H1 (cell line): ENCODE results near the gene CLDN34. TPM values are rescaled to one million over a fixed set of nuclear protein-coding genes. Genes with fewer than 3 reads are reported as not detected.

Experiments
- CTCF ChIA-PET: fragments of 300-600 bp; sonication (Branson Sonifier 250); formaldehyde crosslinking; loops from one replicate; lab custom pipeline; 2021; ENCODE audit not compliant: partially characterized antibody; lab: Charles Lee
- POLR2A ChIA-PET: fragments of 300-600 bp; sonication (Branson Sonifier 250); formaldehyde crosslinking; loops from one replicate; lab custom pipeline; 2021; ENCODE audit warnings: inconsistent platforms; ENCODE audit not compliant: partially characterized antibody; lab: Charles Lee
- DNase-seq, 2 experiments: peaks; one replicate each; pipeline versions ENCODE4 v3.0.0 to v3.0.0-alpha.2; 2010 to 2022; ENCODE audit warnings: low spot score in 2 of 2, low read depth in 1 of 2, mixed read lengths in 1 of 2
- FAIRE-seq: peaks from 2 replicates; lab custom pipeline; 2011; peaks lifted over from hg19 to GRCh38; lab: Jason Lieb, UNC
- H2AFZ ChIP-seq: 2 replicates; pipeline ENCODE4 v1.8.1; 2012; ENCODE audit warnings: low read length, inconsistent platforms
- H2AK5ac ChIP-seq: 2 replicates; pipeline ENCODE4 v1.6.1; 2013; ENCODE audit warnings: low read depth, low read length
- H2BK120ac ChIP-seq: replicated peaks from 2 replicates; pipeline ENCODE3; 2013; ENCODE audit warnings: low read depth, low read length, inconsistent platforms
- H2BK12ac ChIP-seq: 2 replicates; pipeline ENCODE4 v1.6.1; 2013; ENCODE audit warnings: low read depth, low read length
- H2BK15ac ChIP-seq: 2 replicates; pipeline ENCODE4 v1.6.1; 2013; ENCODE audit warnings: low read length
- H2BK20ac ChIP-seq: 2 replicates; pipeline ENCODE4 v1.6.1; 2013; ENCODE audit warnings: low read length
- H2BK5ac ChIP-seq: 2 replicates; pipeline ENCODE4 v1.6.1; 2013; ENCODE audit warnings: low read depth, low read length
- H3K14ac ChIP-seq: 2 replicates; pipeline ENCODE4 v1.6.1; 2013; ENCODE audit warnings: inconsistent platforms; ENCODE audit not compliant: insufficient read length
- H3K18ac ChIP-seq: 2 replicates; pipeline ENCODE4 v1.6.1; 2013; ENCODE audit warnings: low read length; ENCODE audit errors: extremely low read depth
- H3K23ac ChIP-seq: 2 replicates; pipeline ENCODE4 v1.6.1; 2013; ENCODE audit warnings: inconsistent platforms; ENCODE audit not compliant: insufficient read length
- H3K23me2 ChIP-seq: 2 replicates; pipeline ENCODE4 v1.6.1; 2013; ENCODE audit warnings: low read depth, low read length
- H3K27ac ChIP-seq: 2 replicates; pipeline ENCODE4 v1.6.1; 2011; ENCODE audit warnings: low read depth, low read length, inconsistent platforms
- H3K27me3 ChIP-seq, 4 experiments: replicated peaks in 1 of 4; 1 replicate in 1 of 4; 2 replicates in 3 of 4; pipeline versions ENCODE4 v1.6.1 to v1.8.1; 2011 to 2013; ENCODE audit warnings: low read length in 3 of 4, mild to moderate bottlenecking in 3 of 4, inconsistent platforms in 2 of 4, mixed read lengths in 2 of 4, moderate library complexity in 1 of 4; ENCODE audit not compliant: control insufficient read depth in 3 of 4, insufficient read depth in 3 of 4; ENCODE audit errors: extremely low read depth in 1 of 4
- H3K36me3 ChIP-seq, 4 experiments: 2 replicates each; pipeline versions ENCODE4 v1.6.1 to v1.8.1; 2011 to 2013; ENCODE audit warnings: mild to moderate bottlenecking in 4 of 4, low read length in 3 of 4, moderate library complexity in 2 of 4, control low read depth in 1 of 4, inconsistent platforms in 1 of 4; ENCODE audit not compliant: insufficient read depth in 4 of 4, control insufficient read depth in 2 of 4
- H3K4ac ChIP-seq: replicated peaks from 2 replicates; pipeline ENCODE3; 2013; ENCODE audit warnings: low read length, low read depth, mixed read lengths, inconsistent platforms; ENCODE audit not compliant: insufficient read length
- H3K4me1 ChIP-seq, 4 experiments: replicated peaks in 1 of 4; 1 replicate in 1 of 4; 2 replicates in 3 of 4; pipeline versions ENCODE4 v1.6.1 to v1.8.1; 2011 to 2013; ENCODE audit warnings: low read length in 3 of 4, inconsistent platforms in 2 of 4, mixed read lengths in 1 of 4; ENCODE audit not compliant: insufficient read depth in 4 of 4, control insufficient read depth in 3 of 4
- H3K4me2 ChIP-seq, 2 experiments: 2 replicates each; pipeline versions ENCODE4 v1.6.1 to v1.8.1; 2011 to 2013; ENCODE audit warnings: low read depth in 2 of 2, low read length in 2 of 2, control low read depth in 1 of 2, inconsistent platforms in 1 of 2, mild to moderate bottlenecking in 1 of 2; ENCODE audit not compliant: insufficient read depth in 1 of 2
- H3K4me3 ChIP-seq, 4 experiments: fragments of 200-600, 300-600 bp in 1 of 4; sonication (generic), shearing (Covaris generic), sonication (Bioruptor Twin) in 1 of 4; 2 replicates each; pipeline versions ENCODE4 v1.5.1 to v1.8.1; 2011 to 2016; ENCODE audit warnings: low read length in 4 of 4, low read depth in 3 of 4, control low read depth in 2 of 4, inconsistent platforms in 2 of 4, mild to moderate bottlenecking in 2 of 4, mixed read lengths in 1 of 4, moderate library complexity in 1 of 4; ENCODE audit not compliant: insufficient read depth in 2 of 4; ENCODE audit errors: extremely low read depth in 1 of 4
- H3K56ac ChIP-seq: replicated peaks from 2 replicates; pipeline ENCODE3; 2013; ENCODE audit warnings: low read depth, mild to moderate bottlenecking, mixed read lengths, low read length, inconsistent platforms; ENCODE audit not compliant: insufficient read length
- H3K79me1 ChIP-seq: 2 replicates; pipeline ENCODE4 v1.6.1; 2013; ENCODE audit warnings: low read depth, low read length, control low read depth
- H3K79me2 ChIP-seq, 2 experiments: 2 replicates each; pipeline versions ENCODE4 v1.6.1 to v1.8.1; 2012 to 2013; ENCODE audit warnings: low read length in 2 of 2, mild to moderate bottlenecking in 2 of 2, inconsistent platforms in 1 of 2; ENCODE audit not compliant: insufficient read depth in 2 of 2, control insufficient read depth in 1 of 2
- H3K9ac ChIP-seq, 4 experiments: replicated peaks in 1 of 4; 1 replicate in 1 of 4; 2 replicates in 3 of 4; pipeline versions ENCODE4 v1.6.1 to v1.8.1; 2011 to 2013; ENCODE audit warnings: low read depth in 3 of 4, low read length in 3 of 4, control low read depth in 2 of 4, mild to moderate bottlenecking in 2 of 4, moderate library complexity in 2 of 4, inconsistent platforms in 1 of 4; ENCODE audit errors: extremely low read depth in 1 of 4
- H3K9me3 ChIP-seq, 2 experiments: 2 replicates each; pipeline versions ENCODE4 v1.6.1 to v1.8.1; 2012 to 2013; ENCODE audit warnings: mild to moderate bottlenecking in 2 of 2, moderate library complexity in 2 of 2, control low read depth in 1 of 2, inconsistent platforms in 1 of 2, low read depth in 1 of 2, low read length in 1 of 2, mixed read lengths in 1 of 2; ENCODE audit not compliant: insufficient read depth in 2 of 2
- H4K20me1 ChIP-seq, 2 experiments: replicated peaks in 1 of 2; 2 replicates each; pipeline versions ENCODE3 to v1.8.1; 2011 to 2013; ENCODE audit warnings: inconsistent platforms in 2 of 2, low read length in 2 of 2, mild to moderate bottlenecking in 1 of 2; ENCODE audit not compliant: insufficient read depth in 2 of 2, control insufficient read depth in 1 of 2
- H4K5ac ChIP-seq: 2 replicates; pipeline ENCODE4 v1.6.1; 2013; ENCODE audit warnings: low read length, low read depth, mixed read lengths, inconsistent platforms; ENCODE audit not compliant: insufficient read length
- H4K8ac ChIP-seq: 2 replicates; pipeline ENCODE4 v1.8.0; 2013; ENCODE audit warnings: mild to moderate bottlenecking, moderate library complexity, low read length, inconsistent platforms; ENCODE audit not compliant: insufficient read depth; ENCODE audit errors: extremely low read depth
- H4K91ac ChIP-seq: replicated peaks from 2 replicates; pipeline ENCODE3; 2013; ENCODE audit warnings: low read length, mixed read lengths, inconsistent platforms; ENCODE audit not compliant: insufficient read length
- CHD1 ChIP-seq: IDR thresholded peaks from 2 replicates; pipeline ENCODE4 v1.6.1; 2012; ENCODE audit warnings: low read depth, low read length, improper control_type of control experiment
- TEAD4 ChIP-seq: IDR thresholded peaks from 2 replicates; pipeline ENCODE4 v1.6.1; 2012; ENCODE audit warnings: low read depth, low read length, inconsistent platforms, mixed read lengths
- WGBS, 2 experiments: shearing (Covaris generic) in 1 of 2; methylation state at CpG; one replicate each; pipeline versions ENCODE4 v1.1.6 to v1.1.7; 2013 to 2015; ENCODE audit warnings: low lambda C conversion rate in 2 of 2, mixed read lengths in 2 of 2, inconsistent platforms in 1 of 2, low coverage in 1 of 2, missing lambda C conversion rate in 1 of 2; ENCODE audit not compliant: insufficient replicate concordance in 2 of 2, insufficient coverage in 1 of 2, insufficient read length in 1 of 2; ENCODE audit errors: extremely low coverage in 1 of 2, missing lambda C conversion rate in 1 of 2; 5-methylcytosine and 5-hydroxymethylcytosine counted together
- polyA plus RNA-seq, 7 experiments: library from polyadenylated mRNA; depleted of rRNA in 3 of 7; stranded (reverse) in 5 of 7; unstranded in 2 of 7; fragments of >200 nt in 5 of 7; fragments of 200-250 nt in 2 of 7; gene quantifications; 1 replicate in 5 of 7; 2 replicates in 1 of 7; 4 replicates in 1 of 7; pipeline versions ENCODE4 v1.2.1 to v1.2.3, GENCODE V29; 2011 to 2013; ENCODE audit warnings: missing spikeins in 2 of 7, mixed read lengths in 2 of 7
- total RNA-seq: library from RNA; stranded (reverse); fragmentation: NEBNext Ultra II Directional; extraction: Animal tissue kit (Norgen Biotek cat#: 25700); gene quantifications from 2 replicates; pipeline ENCODE4 v1.2.1, GENCODE V29; 2021

CLDN34 gene
- total and polyA plus RNA-seq, 2 of the 8 experiments (the other 6 are each of a cell fraction or from before 2014, with no cell fraction given) = 0.26 to 0.50 TPM

DNA sequence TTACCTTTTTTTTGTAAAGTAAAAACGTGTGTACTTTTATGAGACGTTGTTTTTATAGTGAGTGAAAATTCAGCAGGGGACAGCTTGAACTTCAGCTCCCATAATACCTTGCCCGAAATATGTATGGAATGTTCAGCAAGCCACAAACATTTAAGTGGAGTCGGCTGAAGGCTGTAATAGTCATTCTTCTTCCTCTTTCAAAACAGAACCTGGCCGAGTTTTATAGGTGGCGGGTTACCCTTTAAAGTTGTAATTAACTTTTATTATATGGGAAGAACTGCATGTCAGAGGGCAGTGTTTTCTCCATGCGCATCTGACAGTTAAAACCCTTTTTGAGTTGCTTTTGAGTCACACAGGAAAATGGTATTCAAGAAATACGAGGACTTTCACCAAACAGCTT, 50.7 kb downstream of the CLDN34 start:
- DNase-seq (no peak), FAIRE-seq (peak; percentile 42)
- H3K14ac ChIP-seq = no peak overlapping the region
- H3K23ac ChIP-seq = no peak overlapping the region
- no peaks in the 10 kb centered on the region for H3K9me3 ChIP-seq
- H4K8ac ChIP-seq = no peak overlapping the region
- no peak overlapping the region for H3K9ac ChIP-seq
- H3K36me3 ChIP-seq = no peaks in the 10 kb centered on the region
- H2BK15ac ChIP-seq = no peak overlapping the region
- no peak overlapping the region for H3K4ac ChIP-seq
- H3K27me3 ChIP-seq = no peaks in the 10 kb centered on the region
- H4K20me1 ChIP-seq = peaks cover 0 to 6% of the 10 kb centered on the region in 2 experiments
- H3K4me2 ChIP-seq = peak overlapping the region; percentile 8 to 45; a peak in 2 of 4 replicates
- ChIA-PET CTCF (interaction anchor here (0.9 to 1.7 kb wide), 2 partner anchors 102 to 145 kb away, joined by 3 to 8 read pairs; no protein-coding TSS in a partner anchor), POLR2A (interaction anchor here (2.9 kb wide), 1 partner anchor 23 kb away, joined by 12 read pairs; no protein-coding TSS in a partner anchor)
- WGBS, 2 experiments = 46% methylated on average over 8 of the region's 8 CpGs; no CpG with 5 or more reads in 1 of the 2 experiments
- H3K4me1 ChIP-seq = peaks cover 0 to 7% (median 2%) of the 10 kb centered on the region in 4 experiments; a peak in 4 of 7 replicates
- H3K4me3 ChIP-seq = peak overlapping the region in 1 of 4 experiments; percentile 68; a peak in 1 of 8 replicates
- no peak overlapping the region for H4K91ac ChIP-seq
- peaks cover 3% of the 10 kb centered on the region; the same call in 1 of the 2 replicates for H3K23me2 ChIP-seq
- no peak overlapping the region for H2BK5ac ChIP-seq
- no peak overlapping the region for H2BK120ac ChIP-seq
- H2AFZ ChIP-seq = no peak overlapping the region
- H4K5ac ChIP-seq = no peak overlapping the region
- no peak overlapping the region for H2AK5ac ChIP-seq
- peaks cover 0 to 59% of the 10 kb centered on the region in 2 experiments; a peak in 2 of 4 replicates for H3K79me2 ChIP-seq
- H3K79me1 ChIP-seq = 0 out of 2 replicates have a peak, but pooled peaks cover 3% of the 10 kb centered on the region
- TF ChIP-seq CHD1 = no peak
- peak; percentile 80 for TF ChIP-seq TEAD4
- H3K56ac ChIP-seq = no peak overlapping the region
- no peak overlapping the region for H2BK12ac ChIP-seq
- no peak overlapping the region; the same call in 1 of the 2 replicates for H3K18ac ChIP-seq
- H3K27ac ChIP-seq = no peak overlapping the region
- no peak overlapping the region for H2BK20ac ChIP-seq

Other genes with a start within 250 kb of the CLDN34 start
- 18.5 and 19.3 TPM in 2 replicates for gene GPR143, start 201.5 kb upstream of the CLDN34 start, total RNA-seq
- gene GPR143, start 201.5 kb upstream of the CLDN34 start, polyA plus RNA-seq (2011; rRNA removed) = 30.7 and 36.1 TPM in 2 replicates
- gene SHROOM2, start 180.9 kb upstream of the CLDN34 start, total RNA-seq = 14.1 and 14.2 TPM in 2 replicates
- 3.4 and 6.0 TPM in 2 replicates for gene SHROOM2, start 180.9 kb upstream of the CLDN34 start, polyA plus RNA-seq (2011; rRNA removed)
- 7.5 and 11.2 TPM in 2 replicates for gene CLCN4, start 189.6 kb downstream of the CLDN34 start, total RNA-seq
- 3.3 and 3.6 TPM in 2 replicates for gene CLCN4, start 189.6 kb downstream of the CLDN34 start, polyA plus RNA-seq (2011; rRNA removed)